Erythroblast (primary cell): ENCODE measurements around the gene PLXNA3.

Experiments used
- GATA1 ChIP-seq: IDR thresholded peaks from 2 replicates; pipeline ENCODE4 v1.6.1; 2011; ENCODE audit warnings: low read depth, mild to moderate bottlenecking, control low read depth, low read length, moderate library complexity
- POLR2A ChIP-seq: IDR thresholded peaks from 2 replicates; pipeline ENCODE4 v1.6.1; 2011; ENCODE audit warnings: mild to moderate bottlenecking, low read length

DNA sequence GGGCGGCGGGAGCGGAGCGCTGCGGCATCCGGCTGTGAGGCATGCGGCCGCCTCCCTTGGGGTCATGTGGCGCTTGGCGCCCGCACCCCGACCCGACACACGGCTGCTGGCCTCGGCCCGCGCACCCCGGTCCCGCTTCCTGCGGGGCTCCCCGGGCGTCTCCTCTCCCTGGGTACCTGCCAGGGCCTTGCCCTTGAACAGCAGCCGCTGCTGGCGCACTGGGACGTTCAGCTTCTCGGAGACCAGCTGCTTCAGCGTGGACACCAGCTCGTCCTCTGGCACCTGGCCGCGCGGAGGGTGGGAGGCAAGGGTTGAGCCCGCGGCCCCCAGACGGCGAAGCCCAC, 27.9 kb downstream of the PLXNA3 start:
- TF ChIP-seq POLR2A (no peak), GATA1 (no peak)
